Retinal pigment epithelial cell (primary cell): ENCODE results near the gene KIF7.
A peak's percentile ranks its signal among the peaks of the same experiment; 100 is the strongest.

ENCODE experiments used
- DNase-seq: peaks from one replicate; pipeline ENCODE4 v3.0.0-alpha.2; 2010; ENCODE audit warnings: low read depth
- H3K4me3 ChIP-seq: 2 replicates; pipeline ENCODE4 v1.5.1; 2011; ENCODE audit warnings: mild to moderate bottlenecking, low read length, control low read depth, moderate library complexity
- CTCF ChIP-seq: conservative IDR thresholded peaks from 2 replicates; pipeline ENCODE4 v1.5.1; 2011; ENCODE audit warnings: low read depth, low read length, control low read depth, inconsistent platforms

The KIF7 gene

GRCh38 chr15:89656116-89656815, 999 bp upstream of the KIF7 start:
- H3K4me3 ChIP-seq: no peak overlapping the region
- TF ChIP-seq CTCF: no peak
- DNase-seq: no peak

GRCh38 chr15:89654301-89654761, 936 bp downstream of the KIF7 start:
- DNase-seq: no peak
- TF ChIP-seq CTCF: no peak
- peak overlapping the region; percentile 78 for H3K4me3 ChIP-seq

GRCh38 chr15:89653578-89653977, 1.7 kb downstream of the KIF7 start:
- H3K4me3 ChIP-seq: no peak overlapping the region

GRCh38 chr15:89652666-89653065, 2.6 kb downstream of the KIF7 start:
- no peak for TF ChIP-seq CTCF
- no peak overlapping the region for H3K4me3 ChIP-seq

More at GRCh38 chr15:89653578-89653977, 1.7 kb downstream of the KIF7 start:
- DNase-seq: no peak
- TF ChIP-seq CTCF: no peak

GRCh38 chr15:89652131-89652530, 3.1 kb downstream of the KIF7 start:
- no peak for DNase-seq
- H3K4me3 ChIP-seq: no peak overlapping the region
- TF ChIP-seq CTCF: no peak

More at GRCh38 chr15:89652666-89653065, 2.6 kb downstream of the KIF7 start:
- DNase-seq: no peak

- no peak for TF ChIP-seq CTCF
- no peak overlapping the region for H3K4me3 ChIP-seq
- no peak for DNase-seq
Observed at GRCh38 chr15:89649716-89650115, 5.6 kb downstream of the KIF7 start.

- DNase-seq: no peak
- no peak overlapping the region for H3K4me3 ChIP-seq
- no peak for TF ChIP-seq CTCF
Observed at GRCh38 chr15:89649013-89649625, 6.1 kb downstream of the KIF7 start.
